VCaP (cell line): ENCODE results near the gene PTPRN2.

Experiments used
- H3K27ac ChIP-seq: fragments of 450-650 bp; 2 replicates; pipeline ENCODE4 v1.5.1; 2017
- CTCF ChIP-seq: fragments of 450-650 bp; conservative IDR thresholded peaks from 2 replicates; pipeline ENCODE4 v1.5.1; 2017; ENCODE audit warnings: mild to moderate bottlenecking, moderate library complexity

PTPRN2 gene

GRCh38 chr7:157551325-157552070 lies 1036.1 kb downstream of the PTPRN2 start:
- TF ChIP-seq CTCF: no peak
- no peak overlapping the region for H3K27ac ChIP-seq

- TF ChIP-seq CTCF: no peak
- H3K27ac ChIP-seq: no peak overlapping the region
Measured at GRCh38 chr7:157550300-157551275, 1037.0 kb downstream of the PTPRN2 start.

- TF ChIP-seq CTCF: no peak
- H3K27ac ChIP-seq: no peak overlapping the region
Measured at GRCh38 chr7:157549612-157550299, 1037.9 kb downstream of the PTPRN2 start.

- H3K27ac ChIP-seq: no peak overlapping the region
- TF ChIP-seq CTCF: no peak
Measured at GRCh38 chr7:157548691-157549303, 1038.8 kb downstream of the PTPRN2 start.

- no peak overlapping the region for H3K27ac ChIP-seq
- no peak for TF ChIP-seq CTCF
Measured at GRCh38 chr7:157547611-157548010, 1040.0 kb downstream of the PTPRN2 start.

GRCh38 chr7:157547102-157547501 lies 1040.5 kb downstream of the PTPRN2 start:
- no peak overlapping the region for H3K27ac ChIP-seq
- no peak for TF ChIP-seq CTCF
